Head of caudate nucleus (tissue), 42 donors: ENCODE results near the gene ZNF433.
"Not testable (repeated sequence)": the region's sequence is repeated elsewhere in the genome, so short reads cannot be mapped to it uniquely, and the experiment has no call there.

Experiments used
- DNase-seq, 42 donors: peaks; one replicate each; pipeline versions ENCODE4 v3.0.0 to v3.0.0-alpha.2; 2020 to 2021; ENCODE audit warnings: mixed read lengths in 7 of 42
- intact Hi-C: fragments of 100-400 bp; cut with DNase I; formaldehyde crosslinking; loops from one replicate; pipeline ENCODE4 v1.15.0; 2022

The ZNF433 gene

DNA sequence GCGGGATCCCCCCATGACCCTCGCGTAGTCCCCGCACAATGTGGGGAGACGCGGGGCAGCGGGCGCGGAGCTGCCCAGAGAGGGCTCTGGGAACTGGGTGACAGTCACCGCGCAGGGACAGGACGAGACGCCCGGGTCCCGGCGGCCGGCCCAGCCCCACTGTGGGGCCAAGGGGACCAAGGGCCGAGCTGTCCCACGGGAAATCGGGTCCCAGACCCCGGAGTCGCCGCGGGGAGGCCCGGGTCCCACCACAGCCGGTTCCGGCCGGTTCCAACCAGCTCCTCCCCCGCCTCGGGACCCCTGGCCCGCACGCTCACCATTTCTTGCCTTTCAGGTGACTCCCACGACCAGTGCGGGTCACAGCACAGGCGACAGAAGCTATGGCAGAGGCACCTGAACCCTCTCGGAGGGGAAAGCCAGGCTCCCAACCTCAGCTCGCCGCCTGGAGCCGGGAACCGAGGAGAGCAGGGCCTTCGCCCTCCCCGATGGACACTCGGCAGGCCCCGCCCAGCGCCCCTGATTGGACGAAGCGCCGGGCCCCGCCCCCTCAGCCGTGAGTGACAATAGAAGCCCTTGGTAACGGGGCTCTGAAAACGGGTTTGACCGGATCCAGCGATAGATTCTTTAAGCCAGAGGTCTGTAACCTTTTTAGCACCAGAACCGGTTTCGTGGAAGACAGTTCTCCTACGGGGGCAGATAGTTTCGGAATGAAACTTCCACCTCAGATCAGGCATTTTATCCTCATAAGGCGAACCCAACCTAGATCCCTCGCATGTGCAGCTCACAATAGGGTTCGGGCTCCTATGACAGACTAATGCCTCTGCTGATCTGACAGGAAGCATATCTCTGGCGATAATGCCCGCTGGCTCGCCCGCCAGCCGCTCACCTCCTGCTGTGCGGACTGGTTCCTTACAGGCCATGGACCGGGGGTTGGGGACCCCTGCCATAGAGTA, at the start of gene ZNF433:
Gene ZNF433 (minus strand): TSS at position 460 of the 953 bp plus-strand sequence. CDS start 140 bp downstream, at position 320.
- intact Hi-C loops = no loop called here
- DNase-seq = peak; percentile 93 to 98 (median 97)

DNA sequence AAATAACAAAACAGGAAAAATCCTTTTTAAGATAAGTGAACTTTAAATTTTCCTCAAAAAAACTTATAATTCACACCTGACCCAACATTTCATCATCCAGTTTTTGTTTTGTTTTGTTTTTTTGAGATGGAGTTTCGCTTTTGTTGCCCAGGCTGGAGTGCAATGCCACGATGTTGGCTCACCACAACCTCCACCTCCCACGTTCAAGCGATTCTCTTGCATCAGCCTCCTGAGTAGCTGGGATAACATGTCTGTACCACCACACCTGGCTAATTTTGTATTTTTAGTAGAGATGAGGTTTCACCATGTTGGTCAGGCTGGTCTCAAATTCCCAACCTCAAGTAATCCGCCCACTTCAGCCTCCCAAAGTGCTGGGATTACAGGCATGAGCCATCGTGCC, 47.9 kb upstream of the ZNF433 start:
- DNase-seq, intact Hi-C loops: not testable (repeated sequence)

- intact Hi-C loops = no loop called here
- DNase-seq = no peak
These were observed 41.9 kb upstream of the ZNF433 start for GRCh38 chr19:12077375-12077774.

- DNase-seq, intact Hi-C loops: not testable (repeated sequence)
These were observed 40.9 kb upstream of the ZNF433 start for GRCh38 chr19:12076331-12076730.

DNA sequence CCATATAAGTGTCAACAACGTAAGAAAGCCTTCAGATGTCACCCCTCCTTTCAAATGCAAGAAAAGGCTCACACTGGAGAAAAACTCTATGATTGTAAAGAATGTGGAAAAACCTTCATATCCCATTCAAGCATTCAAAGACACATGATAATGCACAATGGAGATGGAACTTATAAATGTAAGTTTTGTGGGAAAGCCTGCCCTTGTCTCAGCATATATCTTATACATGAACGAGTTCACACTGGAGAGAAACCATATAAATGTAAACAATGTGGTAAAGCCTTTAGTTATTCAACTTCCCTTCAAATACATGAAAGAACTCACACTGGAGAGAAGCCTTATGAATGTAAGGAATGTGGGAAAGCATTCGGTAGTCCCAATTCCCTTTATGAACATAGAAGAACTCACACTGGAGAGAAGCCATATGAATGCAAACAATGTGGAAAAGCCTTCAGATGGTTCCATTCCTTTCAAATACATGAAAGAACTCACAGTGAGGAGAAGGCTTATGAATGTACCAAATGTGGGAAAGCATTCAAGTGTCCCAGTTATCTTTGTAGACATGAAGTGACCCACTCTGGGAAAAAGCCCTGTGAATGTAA, 40.2 kb upstream of the ZNF433 start:
- DNase-seq = no peak
- intact Hi-C loops = no loop called here

- intact Hi-C loops = loop anchor here (10.0 kb wide), 1 partner anchor 80 kb away; the partner anchor contains the start of gene ZNF20
- DNase-seq = peak; percentile 96 to 99 (median 99)
These were observed 29.4 kb upstream of the ZNF433 start, which contains the start of gene ZNF844 for GRCh38 chr19:12064590-12065538. ZNF844 (plus strand) TSS chr19:12064731; CDS start chr19:12064874, 143 bp downstream.

DNA sequence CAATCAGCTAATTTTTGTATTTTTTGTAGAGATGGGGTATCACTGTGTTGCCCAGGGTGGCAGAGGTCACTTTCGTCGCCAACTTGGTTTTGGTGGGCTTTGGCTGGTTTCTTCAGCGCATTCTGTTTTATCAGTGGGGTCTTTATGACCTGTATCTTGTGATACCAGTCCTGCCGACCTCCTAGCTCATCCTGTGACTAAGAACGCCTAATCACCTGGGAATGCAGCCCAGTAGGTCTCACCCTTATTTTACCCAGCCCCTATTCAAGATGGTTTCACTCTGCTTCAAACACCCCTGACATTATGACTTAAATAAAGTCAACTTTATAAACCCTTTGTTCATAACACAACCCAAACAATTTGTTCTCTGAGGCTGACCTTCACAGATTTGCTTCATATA, 20.3 kb upstream of the ZNF433 start:
- DNase-seq = no peak
- intact Hi-C loops = no loop called here

GRCh38 chr19:12052497-12053169, 17.2 kb upstream of the ZNF433 start, which contains the start of gene ZNF878:
ZNF878 (minus strand) TSS chr19:12052961; CDS start chr19:12052801, 160 bp downstream.
- DNase-seq = peak; percentile 80 to 96 (median 91)
- intact Hi-C loops = no loop called here

DNA sequence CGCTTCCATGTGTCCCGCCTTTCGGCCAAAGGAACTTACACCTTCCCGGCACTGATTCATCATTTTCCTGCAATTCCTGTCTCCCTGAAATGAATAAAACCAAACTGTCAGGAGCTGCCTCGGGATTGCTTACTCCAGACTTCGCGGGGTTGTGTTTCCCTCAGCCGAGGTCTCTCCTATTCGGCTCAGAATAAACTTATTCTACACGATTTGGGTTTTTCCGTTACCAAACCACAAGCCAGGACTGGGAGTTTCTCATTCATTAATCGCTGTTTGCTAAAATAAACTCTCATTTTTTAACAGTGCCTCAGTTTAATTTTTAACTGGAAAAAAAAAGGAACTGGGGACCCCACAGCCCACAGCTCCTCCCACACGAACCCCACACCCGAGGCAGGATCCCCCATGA, 16.6 kb upstream of the ZNF433 start:
- DNase-seq = no peak
- intact Hi-C loops = no loop called here

GRCh38 chr19:12047868-12048267, 12.4 kb upstream of the ZNF433 start:
- intact Hi-C loops = no loop called here
- DNase-seq = no peak

GRCh38 chr19:12043752-12044422, 8.4 kb upstream of the ZNF433 start:
- intact Hi-C loops = no loop called here
- DNase-seq = no peak

GRCh38 chr19:12042893-12043292, 7.4 kb upstream of the ZNF433 start:
- intact Hi-C loops = no loop called here
- no peak for DNase-seq

DNA sequence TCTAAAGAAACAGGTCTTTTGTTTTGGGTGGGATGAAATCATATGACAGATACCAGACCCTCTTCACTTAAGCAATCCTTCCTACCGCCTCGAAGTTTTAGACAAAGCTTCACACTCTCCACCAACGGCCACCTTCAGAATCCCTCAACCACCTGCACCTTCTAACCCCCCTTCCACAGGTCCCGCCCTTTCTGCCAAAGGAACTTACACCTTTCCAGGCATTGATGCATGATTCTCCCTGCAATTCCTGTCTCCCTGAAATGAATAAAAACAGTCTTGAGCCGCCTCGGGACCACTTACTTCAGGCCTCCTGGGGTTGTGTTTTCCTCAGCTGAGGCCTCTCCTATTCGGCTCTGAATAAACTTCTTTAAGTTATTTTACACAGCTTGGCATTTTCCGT, 859 bp downstream of the ZNF433 start:
- intact Hi-C loops = no loop called here
- no peak for DNase-seq

DNA sequence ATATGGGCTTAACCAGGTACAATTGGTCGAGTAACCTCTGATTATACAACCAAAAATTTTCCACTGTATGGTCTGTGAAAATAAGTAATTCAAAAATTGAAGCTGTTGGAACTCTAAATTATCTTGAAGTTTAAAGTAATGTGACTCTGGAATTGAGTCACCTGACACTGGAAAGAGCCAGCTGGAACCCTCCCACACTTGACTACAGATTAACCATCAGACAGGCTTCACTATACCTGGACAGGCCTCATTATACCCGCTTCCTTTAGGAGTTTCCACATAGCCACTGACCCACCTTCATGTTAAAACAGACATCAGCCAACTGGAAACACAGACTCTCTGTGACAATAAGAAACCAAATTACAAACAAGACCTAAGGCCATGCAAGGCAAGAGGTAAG, 1.3 kb downstream of the ZNF433 start:
- intact Hi-C loops = no loop called here
- DNase-seq = no peak

DNA sequence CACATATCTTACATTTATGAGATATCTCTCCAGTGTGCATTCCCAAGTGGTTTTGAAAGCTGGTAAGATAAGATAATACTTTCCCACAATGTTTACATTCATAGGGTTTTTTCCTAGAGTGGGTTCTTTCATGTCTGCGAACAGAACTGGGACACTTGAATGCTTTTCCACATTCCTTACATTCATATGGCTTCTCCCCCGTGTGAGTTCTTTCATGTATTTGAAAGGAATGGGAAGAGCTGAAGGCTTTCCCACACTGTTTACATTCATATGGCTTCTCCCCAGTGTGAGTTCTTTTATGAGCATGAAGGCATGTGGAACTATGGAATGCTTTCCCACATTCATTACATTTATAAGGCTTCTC, 19.7 kb downstream of the ZNF433 start:
- no peak for DNase-seq
- intact Hi-C loops = no loop called here

GRCh38 chr19:12015015-12015752, 20.3 kb downstream of the ZNF433 start:
- DNase-seq = no peak
- intact Hi-C loops = no loop called here
